Loucy (cell line): ENCODE measurements around the gene TAF1A.

ENCODE experiments used
- H2AFZ ChIP-seq: fragments of 200-600 bp; sonication (generic); 2 replicates; pipeline ENCODE4 v1.6.0; 2016; ENCODE audit warnings: antibody characterized with exemption, mild to moderate bottlenecking, low read length, moderate library complexity
- H3F3A ChIP-seq: fragments of 200-600 bp; 2 replicates; pipeline ENCODE4 v1.6.0; 2016; ENCODE audit warnings: antibody characterized with exemption, low read depth, mild to moderate bottlenecking
- H3K27me3 ChIP-seq: fragments of 200-600 bp; sonication (generic); 2 replicates; pipeline ENCODE4 v1.6.1; 2014; ENCODE audit warnings: low read length, mild to moderate bottlenecking; ENCODE audit not compliant: insufficient read depth, poor library complexity, severe bottlenecking
- H3K36me3 ChIP-seq: fragments of 200-600 bp; sonication (generic); 2 replicates; pipeline ENCODE4 v1.6.1; 2016; ENCODE audit warnings: low read length; ENCODE audit not compliant: insufficient read depth
- H3K4me1 ChIP-seq: fragments of 200-600 bp; sonication (generic); 2 replicates; pipeline ENCODE4 v1.5.1; 2014; ENCODE audit warnings: low read length, mild to moderate bottlenecking; ENCODE audit not compliant: insufficient read depth, poor library complexity, severe bottlenecking
- H3K4me2 ChIP-seq: fragments of 200-600 bp; sonication (generic); 2 replicates; pipeline ENCODE4 v1.6.0; 2014; ENCODE audit warnings: antibody characterized with exemption, low read length, low read depth, mild to moderate bottlenecking; ENCODE audit not compliant: poor library complexity, severe bottlenecking
- H3K4me3 ChIP-seq: fragments of 200-600 bp; sonication (generic); 2 replicates; pipeline ENCODE4 v1.5.1; 2014; ENCODE audit warnings: low read length, mild to moderate bottlenecking, mixed read lengths; ENCODE audit not compliant: poor library complexity, severe bottlenecking
- H3K79me2 ChIP-seq: fragments of 200-600 bp; sonication (generic); 2 replicates; pipeline ENCODE4 v1.6.1; 2014; ENCODE audit warnings: low read length; ENCODE audit not compliant: insufficient read depth
- H3K9ac ChIP-seq: fragments of 200-600 bp; sonication (generic); 2 replicates; pipeline ENCODE4 v1.6.0; 2014; ENCODE audit warnings: mild to moderate bottlenecking, low read depth, low read length, moderate library complexity; ENCODE audit not compliant: poor library complexity, severe bottlenecking
- H3K9me2 ChIP-seq: fragments of 200-600 bp; sonication (generic); replicated peaks from 2 replicates; pipeline ENCODE4 v1.6.1; 2016; ENCODE audit warnings: low read depth, low read length, mixed read lengths
- H3K9me3 ChIP-seq: fragments of 200-600 bp; sonication (generic); 2 replicates; pipeline ENCODE4 v1.6.1; 2014; ENCODE audit warnings: mild to moderate bottlenecking, antibody characterized with exemption, low read length, low read depth; ENCODE audit not compliant: insufficient read depth
- H4K20me1 ChIP-seq: fragments of 200-600 bp; sonication (generic); 2 replicates; pipeline ENCODE4 v1.6.0; 2014; ENCODE audit warnings: antibody characterized with exemption, low read length, mild to moderate bottlenecking; ENCODE audit not compliant: insufficient read depth, poor library complexity, severe bottlenecking
- EZH2phosphoT487 ChIP-seq: fragments of 200-600 bp; IDR thresholded peaks from 2 replicates; pipeline ENCODE4 v1.6.1; 2018; ENCODE audit warnings: antibody characterized with exemption, mild to moderate bottlenecking, moderate library complexity, borderline replicate concordance
- TF ChIP-seq, protein P1 (sequence below): fragments of 200-600 bp; sonication (generic); conservative IDR thresholded peaks from 2 replicates; pipeline ENCODE4 v1.5.1; 2014; ENCODE audit warnings: mild to moderate bottlenecking, antibody characterized with exemption, low read length

The TAF1A gene

DNA sequence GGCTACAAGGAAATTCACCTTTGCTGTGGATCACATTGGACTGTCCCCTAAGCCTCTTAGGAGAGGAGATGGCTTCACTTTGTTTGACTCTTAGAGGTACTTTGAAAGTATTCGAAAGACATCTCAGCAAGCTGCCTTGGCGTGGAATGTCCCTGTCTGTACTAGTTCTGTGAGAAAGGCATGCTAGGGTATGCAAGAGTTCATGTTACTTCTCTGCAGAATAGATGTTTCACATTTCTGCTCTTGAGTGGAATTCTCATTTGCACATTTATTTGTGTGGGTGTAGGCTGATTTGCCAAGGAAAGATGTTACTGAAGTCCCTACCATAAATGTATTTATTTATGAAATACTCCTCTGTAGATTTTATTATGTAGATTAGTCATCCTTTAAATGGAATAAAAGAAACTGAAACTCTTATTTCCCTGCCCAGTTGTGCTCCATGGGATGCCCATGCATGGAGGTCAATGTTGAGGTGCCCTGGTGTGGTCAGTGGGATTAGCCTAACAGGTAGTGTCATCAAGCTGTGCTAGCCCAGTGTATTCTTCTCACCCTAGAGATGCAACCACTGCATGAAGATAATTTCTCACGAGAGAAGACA is 42.0 kb upstream of the TAF1A start:
- TF ChIP-seq, protein P1, sequence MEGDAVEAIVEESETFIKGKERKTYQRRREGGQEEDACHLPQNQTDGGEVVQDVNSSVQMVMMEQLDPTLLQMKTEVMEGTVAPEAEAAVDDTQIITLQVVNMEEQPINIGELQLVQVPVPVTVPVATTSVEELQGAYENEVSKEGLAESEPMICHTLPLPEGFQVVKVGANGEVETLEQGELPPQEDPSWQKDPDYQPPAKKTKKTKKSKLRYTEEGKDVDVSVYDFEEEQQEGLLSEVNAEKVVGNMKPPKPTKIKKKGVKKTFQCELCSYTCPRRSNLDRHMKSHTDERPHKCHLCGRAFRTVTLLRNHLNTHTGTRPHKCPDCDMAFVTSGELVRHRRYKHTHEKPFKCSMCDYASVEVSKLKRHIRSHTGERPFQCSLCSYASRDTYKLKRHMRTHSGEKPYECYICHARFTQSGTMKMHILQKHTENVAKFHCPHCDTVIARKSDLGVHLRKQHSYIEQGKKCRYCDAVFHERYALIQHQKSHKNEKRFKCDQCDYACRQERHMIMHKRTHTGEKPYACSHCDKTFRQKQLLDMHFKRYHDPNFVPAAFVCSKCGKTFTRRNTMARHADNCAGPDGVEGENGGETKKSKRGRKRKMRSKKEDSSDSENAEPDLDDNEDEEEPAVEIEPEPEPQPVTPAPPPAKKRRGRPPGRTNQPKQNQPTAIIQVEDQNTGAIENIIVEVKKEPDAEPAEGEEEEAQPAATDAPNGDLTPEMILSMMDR, result no peak
- TF ChIP-seq EZH2phosphoT487, result no peak
- Histone ChIP-seq H3K9me2 (no peaks in the 10 kb centered on the region), H4K20me1 (no peaks in the 10 kb centered on the region), H3K4me2 (no peak overlapping the region), H3F3A (no peaks in the 10 kb centered on the region), H3K27me3 (no peaks in the 10 kb centered on the region), H3K79me2 (no peaks in the 10 kb centered on the region), H3K9me3 (no peaks in the 10 kb centered on the region), H3K4me3 (no peak overlapping the region), H2AFZ (no peak overlapping the region), H3K9ac (no peak overlapping the region), H3K36me3 (peaks cover 29% of the 10 kb centered on the region; the same call in 1 of the 2 replicates), H3K4me1 (no peaks in the 10 kb centered on the region)

- Histone ChIP-seq H3K4me1 (no peaks in the 10 kb centered on the region), H3K4me2 (no peak overlapping the region), H3K4me3 (no peak overlapping the region), H3K9me3 (no peaks in the 10 kb centered on the region), H3K9ac (no peak overlapping the region), H2AFZ (no peak overlapping the region), H4K20me1 (no peaks in the 10 kb centered on the region), H3F3A (no peaks in the 10 kb centered on the region), H3K9me2 (no peaks in the 10 kb centered on the region), H3K27me3 (no peaks in the 10 kb centered on the region), H3K36me3 (peaks cover 33% of the 10 kb centered on the region; the same call in 1 of the 2 replicates), H3K79me2 (no peaks in the 10 kb centered on the region)
- TF ChIP-seq EZH2phosphoT487, result no peak
- TF ChIP-seq, protein P1, result no peak
Measured at GRCh38 chr1:222629921-222630535, 40.3 kb upstream of the TAF1A start.

GRCh38 chr1:222627232-222627631 is 37.5 kb upstream of the TAF1A start:
- Histone ChIP-seq H4K20me1 (no peaks in the 10 kb centered on the region), H3K9ac (no peak overlapping the region), H3K36me3 (peaks cover 26% of the 10 kb centered on the region; the same call in 1 of the 2 replicates), H3K4me3 (no peak overlapping the region), H2AFZ (no peak overlapping the region), H3F3A (no peaks in the 10 kb centered on the region), H3K9me2 (no peaks in the 10 kb centered on the region), H3K4me2 (no peak overlapping the region), H3K27me3 (no peaks in the 10 kb centered on the region), H3K79me2 (no peaks in the 10 kb centered on the region), H3K4me1 (peaks cover 4% of the 10 kb centered on the region), H3K9me3 (no peaks in the 10 kb centered on the region)
- no peak for TF ChIP-seq EZH2phosphoT487
- TF ChIP-seq, protein P1, result no peak
